Activated CD4-positive, alpha-beta T cell treated with anti-CD3 and anti-CD28 coated beads for 24 hours (primary cell): ENCODE measurements around the gene ATXN1.
"Not testable (repeated sequence)": the region's sequence is repeated elsewhere in the genome, so short reads cannot be mapped to it uniquely, and the experiment has no call there.

Experiments used
- DNase-seq, 2 donors: peaks; one replicate each; pipeline ENCODE4 v3.0.0-alpha.2; 2020; ENCODE audit warnings: low read depth in 2 of 2

ATXN1 gene

GRCh38 chr6:16570946-16571345, 190.3 kb downstream of the ATXN1 start:
- DNase-seq = no peak

- DNase-seq = no peak
These were observed 191.1 kb downstream of the ATXN1 start for GRCh38 chr6:16570221-16570553.

DNA sequence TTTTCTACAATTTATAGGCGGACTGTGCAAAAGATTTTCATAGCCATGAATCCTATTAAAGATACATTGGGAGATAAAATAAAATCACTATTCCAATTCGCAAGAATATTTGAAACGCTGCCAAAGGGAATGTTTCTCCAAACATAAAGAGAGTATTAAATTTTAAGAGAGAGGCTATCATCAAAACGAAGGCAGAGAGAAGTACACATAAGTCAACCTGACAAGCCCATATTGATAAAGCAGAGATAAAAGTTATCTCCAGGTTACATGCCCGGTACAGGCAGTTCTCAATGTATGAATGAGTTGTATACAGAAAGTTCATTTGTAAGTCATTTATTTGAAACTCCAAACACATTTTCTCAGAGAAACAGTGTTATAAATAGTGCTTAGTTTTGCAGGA, 193.1 kb downstream of the ATXN1 start:
- DNase-seq = no peak

DNA sequence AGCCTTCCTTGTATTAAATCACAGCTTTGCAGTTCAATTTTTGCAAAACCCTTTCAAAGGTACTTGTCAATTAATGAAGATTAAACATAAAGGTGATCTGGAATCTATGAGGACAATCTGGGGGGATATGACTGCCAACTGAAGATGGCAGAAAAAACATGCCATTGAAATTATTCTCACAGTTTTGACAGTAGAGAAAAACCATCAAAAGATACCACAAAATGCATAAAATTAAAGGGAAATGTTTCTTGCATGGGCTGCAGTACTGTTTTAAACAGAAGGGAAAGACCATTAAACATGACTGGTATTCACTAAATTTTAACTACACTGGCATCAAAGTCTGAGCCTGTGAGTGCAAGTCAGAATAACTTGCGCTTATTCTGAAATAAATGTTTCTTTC, 194.2 kb downstream of the ATXN1 start:
- DNase-seq = no peak

- no peak for DNase-seq
These were observed 196.8 kb downstream of the ATXN1 start for GRCh38 chr6:16564436-16564835.

DNA sequence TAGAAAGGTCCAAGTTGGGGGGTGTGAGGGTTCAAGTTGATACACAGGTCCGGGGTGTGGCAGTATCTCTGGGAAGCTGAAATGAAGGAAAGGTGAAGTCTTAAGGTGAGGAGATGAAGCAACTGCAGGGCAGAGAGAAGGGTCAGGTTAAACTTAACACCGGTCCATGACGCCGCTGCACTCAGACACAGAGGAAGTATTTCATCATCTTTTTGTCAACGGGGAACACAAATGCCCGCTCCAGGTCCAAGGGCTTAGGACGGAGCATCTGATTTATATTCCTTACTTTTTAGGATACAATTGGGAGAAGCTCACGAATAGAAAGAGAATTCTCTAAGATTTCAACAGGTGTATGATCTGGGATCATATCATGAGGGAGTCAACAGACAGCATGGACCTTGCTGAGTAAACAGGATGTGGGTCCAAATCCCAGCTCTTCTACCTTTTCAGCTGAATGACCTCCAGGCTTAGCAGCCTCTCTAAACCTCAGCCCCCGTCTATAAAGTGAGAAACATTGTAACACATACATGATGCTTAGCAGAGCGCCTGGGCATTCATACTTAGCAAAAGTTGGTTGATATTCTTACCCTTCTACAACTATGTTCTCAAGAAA, 197.5 kb downstream of the ATXN1 start:
- DNase-seq = no peak

- DNase-seq = no peak
These were observed 198.8 kb downstream of the ATXN1 start for GRCh38 chr6:16562498-16562897.

- no peak for DNase-seq
These were observed 202.2 kb downstream of the ATXN1 start for GRCh38 chr6:16559071-16559470.

DNA sequence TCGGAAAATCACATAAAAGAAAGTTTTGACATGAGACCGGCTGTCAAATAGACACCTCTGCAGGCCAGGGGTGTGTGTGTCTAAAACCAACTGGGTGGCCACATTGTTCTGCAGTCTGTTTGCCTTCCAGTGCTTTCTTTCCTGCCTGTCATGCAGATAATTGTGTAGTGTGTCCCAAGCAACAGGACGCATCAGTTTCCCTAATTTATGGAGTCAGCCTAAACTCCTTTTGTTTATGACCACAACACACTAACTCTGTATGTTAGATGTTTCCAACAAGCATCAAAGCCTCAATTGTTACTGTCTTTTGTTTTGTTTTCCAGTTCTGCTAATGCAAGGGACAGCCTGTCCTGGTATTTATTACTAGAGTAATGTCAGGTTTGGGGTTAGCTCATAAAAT, 205.7 kb downstream of the ATXN1 start:
- no peak for DNase-seq

- no peak for DNase-seq
These were observed 207.7 kb downstream of the ATXN1 start for GRCh38 chr6:16553531-16553930.

- no peak for DNase-seq
These were observed 209.8 kb downstream of the ATXN1 start for GRCh38 chr6:16551466-16551865.

GRCh38 chr6:16548121-16548520, 213.1 kb downstream of the ATXN1 start:
- DNase-seq = no peak

- no peak for DNase-seq
These were observed 213.7 kb downstream of the ATXN1 start for GRCh38 chr6:16547587-16547986.

GRCh38 chr6:16546861-16547260, 214.4 kb downstream of the ATXN1 start:
- no peak for DNase-seq

- no peak for DNase-seq
These were observed 215.9 kb downstream of the ATXN1 start for GRCh38 chr6:16545382-16545781.

DNA sequence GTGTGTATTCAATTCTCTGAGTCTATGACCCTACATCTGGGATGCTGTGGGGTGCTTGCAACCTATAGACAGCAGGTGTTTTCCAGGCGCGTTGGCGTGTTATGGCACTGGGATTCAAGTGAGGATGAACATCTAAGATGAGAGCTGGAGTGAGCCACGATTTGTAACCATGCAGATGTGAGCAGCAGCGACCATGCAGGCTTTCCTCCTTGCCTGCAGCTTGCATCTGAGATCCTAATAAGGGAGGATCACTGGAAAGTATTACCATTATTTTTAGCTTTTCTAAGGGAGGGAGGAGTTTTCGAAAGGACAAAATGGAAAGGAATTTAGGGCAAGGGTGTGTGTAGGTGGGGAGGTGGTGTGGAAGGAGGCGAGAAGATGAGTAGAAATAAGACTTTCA, 216.7 kb downstream of the ATXN1 start:
- DNase-seq = no peak

DNA sequence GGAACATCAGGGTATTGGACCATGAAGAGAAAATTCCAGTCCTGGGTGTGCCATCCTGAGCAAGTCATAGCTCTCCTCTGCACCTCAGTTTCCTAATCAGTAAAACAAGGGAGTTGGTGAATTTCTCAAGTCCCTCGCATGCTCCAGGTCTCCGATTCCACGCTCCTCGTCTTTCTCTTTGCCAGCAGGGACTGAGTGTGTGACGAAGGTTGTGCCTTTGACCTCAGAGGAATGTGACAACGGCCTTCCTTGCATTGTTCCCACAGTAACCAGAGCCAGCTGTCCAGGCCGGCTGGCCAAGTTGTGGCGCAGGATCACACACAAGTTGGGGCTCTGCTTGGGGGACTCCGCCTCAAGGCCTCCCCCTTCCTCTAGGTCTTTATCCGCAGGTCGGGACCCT, 217.3 kb downstream of the ATXN1 start:
- no peak for DNase-seq

- no peak for DNase-seq
These were observed 217.7 kb downstream of the ATXN1 start for GRCh38 chr6:16543521-16543920.

GRCh38 chr6:16542070-16542469, 219.2 kb downstream of the ATXN1 start:
- DNase-seq = no peak

- no peak for DNase-seq
These were observed 220.2 kb downstream of the ATXN1 start for GRCh38 chr6:16540804-16541752.

DNA sequence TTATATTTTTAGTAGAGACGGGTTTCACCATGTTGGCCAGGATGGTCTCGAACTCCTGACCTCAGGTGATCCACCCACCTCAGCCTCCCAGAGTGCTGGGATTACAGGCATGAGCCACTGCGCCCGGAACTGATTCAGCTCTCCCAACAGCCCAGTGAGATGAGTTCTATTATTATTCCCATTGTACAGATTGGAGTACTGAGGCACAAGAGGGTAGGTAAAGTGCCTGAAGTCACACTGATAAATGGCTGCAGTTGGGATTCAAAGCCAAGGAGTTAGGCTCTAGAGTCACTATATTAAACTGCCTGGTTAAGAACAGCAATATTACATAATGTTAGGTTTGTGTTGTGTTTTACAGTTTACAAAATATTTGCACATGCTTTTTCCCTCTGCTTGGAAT, 220.9 kb downstream of the ATXN1 start:
- not testable (repeated sequence) for DNase-seq

GRCh38 chr6:16539086-16539931, 222.0 kb downstream of the ATXN1 start:
- DNase-seq = no peak
